Mucosa of descending colon (tissue), 3 donors: ENCODE data around the gene GRB14. TPM values are rescaled to one million over a fixed set of nuclear protein-coding genes. Genes with fewer than 3 reads are reported as not detected.

Experiments
- ATAC-seq: fragments of 200-7000 bp; cut with Tn5 transposase; one replicate; pipeline ENCODE4 v1.9.1; 2020; ENCODE audit warnings: mild to moderate bottlenecking, moderate library complexity
- DNase-seq, 3 donors: peaks; one replicate each; pipeline ENCODE4 v3.0.0-alpha.2; 2020
- H3K36me3 ChIP-seq: fragments of 200-600 bp; one replicate; pipeline ENCODE4 v1.8.0; 2021; ENCODE audit warnings: low read depth, mild to moderate bottlenecking
- H3K4me1 ChIP-seq: fragments of 200-600 bp; one replicate; pipeline ENCODE4 v1.8.0; 2021; ENCODE audit warnings: low read depth, mild to moderate bottlenecking
- H3K4me3 ChIP-seq: fragments of 200-600 bp; one replicate; pipeline ENCODE4 v1.8.0; 2021; ENCODE audit warnings: mild to moderate bottlenecking
- H3K9me3 ChIP-seq: fragments of 200-600 bp; one replicate; pipeline ENCODE4 v1.8.0; 2021; ENCODE audit warnings: mild to moderate bottlenecking
- intact Hi-C, 2 donors: fragments of 100-400 bp; cut with DNase I in 1 of 2; cut with micrococcal nuclease in 1 of 2; formaldehyde crosslinking; loops; one replicate each; pipeline versions ENCODE4 v1.11.0 to v1.11.1; 2022; cut with DNase I, micrococcal nuclease
- total RNA-seq, 3 donors: library from RNA; stranded (reverse); fragmentation: NEBNext Ultra II Directional in 2 of 3; extraction: Animal tissue kit (Norgen Biotek cat#: 25700) in 2 of 3; gene quantifications; one replicate each; pipeline versions ENCODE4 v1.2.1 to v1.2.4, GENCODE V29; 2021 to 2023
- TF ChIP-seq, protein P1 (sequence below): fragments of 200-600 bp; IDR thresholded peaks from one replicate; pipeline ENCODE4 v1.8.0; 2022; ENCODE audit warnings: antibody characterized with exemption, mild to moderate bottlenecking
- donor health status: DM: no; HTN: no; CAD: no; lungs with moderate emphysema.
- donor health status: DM: no; HTN: no; CAD: no.
- donor health status: DM: no; HTN: yes; CAD: no.

GRB14 gene
- total RNA-seq, 3 donors from 2014 or later = 0.77 to 3.4 (median 1.5) TPM

DNA sequence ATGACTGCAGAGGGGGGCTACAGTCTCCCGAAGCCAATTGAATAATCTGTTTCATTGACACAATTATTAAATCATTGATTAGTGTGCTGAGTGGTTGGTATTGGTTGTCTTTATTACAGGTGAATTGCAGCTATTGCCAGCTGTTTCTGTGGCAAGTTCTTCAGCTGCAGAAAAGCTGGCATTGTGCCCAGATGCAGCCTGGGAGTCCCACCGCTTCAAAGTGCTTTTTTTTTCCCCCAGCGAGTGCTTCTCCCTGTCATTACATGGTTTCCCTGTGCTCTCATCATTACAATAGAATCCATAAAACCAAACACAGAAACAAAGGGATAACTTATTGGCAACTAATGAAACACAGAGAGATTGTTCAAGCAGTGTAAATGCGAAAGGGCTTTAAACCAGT is 164.7 kb downstream of the GRB14 start:
- ATAC-seq = no peak
- intact Hi-C loops = no loop called here
- no peaks in the 10 kb centered on the region for H3K9me3 ChIP-seq
- no peak overlapping the region for H3K4me3 ChIP-seq
- no peaks in the 10 kb centered on the region for H3K4me1 ChIP-seq
- no peaks in the 10 kb centered on the region for H3K36me3 ChIP-seq
- DNase-seq = peak in 1 of 3 donors; percentile 13
- TF ChIP-seq, protein P1, sequence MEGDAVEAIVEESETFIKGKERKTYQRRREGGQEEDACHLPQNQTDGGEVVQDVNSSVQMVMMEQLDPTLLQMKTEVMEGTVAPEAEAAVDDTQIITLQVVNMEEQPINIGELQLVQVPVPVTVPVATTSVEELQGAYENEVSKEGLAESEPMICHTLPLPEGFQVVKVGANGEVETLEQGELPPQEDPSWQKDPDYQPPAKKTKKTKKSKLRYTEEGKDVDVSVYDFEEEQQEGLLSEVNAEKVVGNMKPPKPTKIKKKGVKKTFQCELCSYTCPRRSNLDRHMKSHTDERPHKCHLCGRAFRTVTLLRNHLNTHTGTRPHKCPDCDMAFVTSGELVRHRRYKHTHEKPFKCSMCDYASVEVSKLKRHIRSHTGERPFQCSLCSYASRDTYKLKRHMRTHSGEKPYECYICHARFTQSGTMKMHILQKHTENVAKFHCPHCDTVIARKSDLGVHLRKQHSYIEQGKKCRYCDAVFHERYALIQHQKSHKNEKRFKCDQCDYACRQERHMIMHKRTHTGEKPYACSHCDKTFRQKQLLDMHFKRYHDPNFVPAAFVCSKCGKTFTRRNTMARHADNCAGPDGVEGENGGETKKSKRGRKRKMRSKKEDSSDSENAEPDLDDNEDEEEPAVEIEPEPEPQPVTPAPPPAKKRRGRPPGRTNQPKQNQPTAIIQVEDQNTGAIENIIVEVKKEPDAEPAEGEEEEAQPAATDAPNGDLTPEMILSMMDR = no peak

DNA sequence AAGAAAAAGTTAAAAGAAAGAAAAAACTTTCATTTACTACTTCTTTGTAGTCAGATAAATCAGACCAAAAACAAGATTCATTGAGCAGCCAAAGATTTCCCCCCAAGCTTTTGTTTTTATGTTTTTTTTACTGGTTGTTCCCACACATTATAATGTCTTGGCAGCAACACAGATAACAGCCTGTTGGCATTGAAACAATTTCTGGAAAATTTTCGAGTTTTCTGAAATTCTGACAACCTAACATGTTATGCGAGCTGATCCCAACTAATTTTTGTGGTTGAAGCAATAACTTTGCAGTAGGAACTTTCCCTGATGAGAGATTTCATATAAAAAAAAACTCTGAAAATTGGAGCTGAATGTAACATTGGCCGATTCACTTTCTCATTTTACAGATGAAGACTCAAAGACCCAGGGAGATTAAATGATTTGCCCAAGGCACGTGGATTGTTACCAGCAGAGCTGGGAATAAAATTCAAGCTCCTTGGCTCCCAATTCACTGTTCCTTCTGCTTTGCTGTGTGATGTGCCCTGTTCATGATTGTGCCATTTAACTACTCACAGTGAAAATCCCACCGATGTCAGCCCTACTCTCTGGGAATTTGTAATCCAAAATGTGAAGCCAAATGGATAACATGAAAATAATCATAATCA is 167.5 kb downstream of the GRB14 start:
- intact Hi-C loops = no loop called here
- no peaks in the 10 kb centered on the region for H3K36me3 ChIP-seq
- ATAC-seq = no peak
- no peaks in the 10 kb centered on the region for H3K9me3 ChIP-seq
- TF ChIP-seq, protein P1 = no peak
- no peak overlapping the region for H3K4me3 ChIP-seq
- no peaks in the 10 kb centered on the region for H3K4me1 ChIP-seq
- no peak for DNase-seq

DNA sequence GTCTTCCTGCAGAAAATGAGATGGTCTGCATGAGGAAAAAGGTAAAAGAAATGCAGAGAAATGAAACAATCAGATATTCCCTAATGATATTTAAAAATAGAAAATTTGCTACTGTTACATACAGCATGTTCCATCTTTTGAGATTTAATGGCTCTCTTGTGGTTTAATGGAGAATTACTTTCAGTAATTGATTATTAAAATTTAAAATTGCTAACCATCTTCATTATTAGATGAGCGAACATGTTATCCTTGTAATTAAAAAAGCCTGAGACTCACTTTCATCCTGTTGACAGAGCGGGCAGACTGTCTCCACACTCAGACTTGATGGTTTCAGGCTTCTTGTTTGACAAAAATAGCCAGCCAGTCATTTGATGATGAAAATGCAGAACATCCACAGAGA is 171.0 kb downstream of the GRB14 start:
- ATAC-seq (no peak), DNase-seq (no peak)
- TF ChIP-seq, protein P1 = no peak
- intact Hi-C loops = no loop called here
- Histone ChIP-seq H3K9me3 (no peaks in the 10 kb centered on the region), H3K4me1 (no peaks in the 10 kb centered on the region), H3K36me3 (no peaks in the 10 kb centered on the region), H3K4me3 (no peak overlapping the region)

DNA sequence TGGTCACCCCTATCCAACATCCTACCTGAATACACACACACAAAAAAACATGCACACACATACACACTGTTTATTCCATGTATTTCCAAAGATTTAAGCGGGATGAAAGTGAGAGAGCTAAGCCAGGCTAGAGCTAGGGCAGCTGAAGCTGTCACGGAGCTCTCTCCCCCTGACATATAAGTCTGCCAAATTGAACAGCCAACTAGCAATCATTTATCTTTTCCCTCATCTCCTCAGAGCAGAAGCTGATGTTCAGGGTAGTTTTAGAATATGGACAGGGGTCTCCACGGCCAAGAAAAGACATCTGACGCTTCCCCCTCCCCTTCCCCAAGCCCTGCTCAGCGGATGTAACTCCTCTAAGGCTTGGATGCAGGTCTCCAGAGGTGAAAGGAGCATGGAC is 171.6 kb downstream of the GRB14 start:
- no peaks in the 10 kb centered on the region for H3K9me3 ChIP-seq
- no peak overlapping the region for H3K4me3 ChIP-seq
- TF ChIP-seq, protein P1 = no peak
- ATAC-seq = no peak
- intact Hi-C loops = no loop called here
- DNase-seq = no peak
- no peaks in the 10 kb centered on the region for H3K4me1 ChIP-seq
- H3K36me3 ChIP-seq = no peaks in the 10 kb centered on the region

DNA sequence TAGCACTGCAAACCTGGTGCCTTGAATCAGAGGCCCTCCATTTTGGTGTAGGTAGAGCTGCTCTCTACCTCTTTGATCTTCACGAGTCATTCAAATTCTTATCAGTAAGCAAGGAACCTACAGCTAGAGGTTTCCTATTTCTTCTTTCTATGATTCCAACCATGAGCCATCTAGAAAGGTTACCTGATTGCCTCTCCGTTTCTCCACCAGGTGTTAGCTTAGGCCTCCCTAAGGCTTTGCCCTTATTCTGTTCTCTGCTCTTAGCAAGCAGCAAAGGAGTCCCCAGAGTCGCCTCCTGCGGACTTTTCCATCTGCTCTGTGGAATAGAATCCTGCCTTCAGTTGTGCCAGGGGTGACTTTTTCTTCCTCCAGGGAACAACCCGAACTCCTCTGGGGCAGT is 173.6 kb downstream of the GRB14 start:
- Histone ChIP-seq H3K4me1 (no peaks in the 10 kb centered on the region), H3K36me3 (no peaks in the 10 kb centered on the region), H3K4me3 (no peak overlapping the region), H3K9me3 (no peaks in the 10 kb centered on the region)
- DNase-seq (no peak), ATAC-seq (no peak)
- TF ChIP-seq, protein P1 = no peak
- intact Hi-C loops = no loop called here

Other genes starting within 250 kb of the GRB14 start
- 10 to 100 TPM; 19.5 to 30.0 (median 26.1) TPM for gene COBLL1, start 220.3 kb upstream of the GRB14 start, total RNA-seq